B cell (primary cell): ENCODE results near the gene C10orf62. TPM values are rescaled to one million over a fixed set of nuclear protein-coding genes. Genes with fewer than 3 reads are reported as not detected.
"Not testable (repeated sequence)": the region's sequence is repeated elsewhere in the genome, so short reads cannot be mapped to it uniquely, and the experiment has no call there.

Experiments used
- ATAC-seq: fragments of 200-7000 bp; cut with Tn5 transposase; one replicate; pipeline ENCODE4 v1.10.0; 2021; ENCODE audit warnings: low read depth, mild to moderate bottlenecking, moderate number of reproducible peaks, moderate library complexity
- CTCF ChIA-PET: fragments of 350-600 bp; sonication (Branson Sonifier 250); formaldehyde crosslinking; loops from one replicate; lab custom pipeline; 2021; ENCODE audit warnings: antibody characterized with exemption, inconsistent platforms; lab: Charles Lee
- POLR2A ChIA-PET: fragments of 350-600 bp; sonication (Branson Sonifier 250); formaldehyde crosslinking; loops from one replicate; lab custom pipeline; 2021; ENCODE audit warnings: antibody characterized with exemption; lab: Charles Lee
- DNase-seq: peaks from one replicate; pipeline ENCODE4 v3.0.0; 2013
- H2AFZ ChIP-seq: 2 replicates; pipeline ENCODE4 v1.6.1; 2012; ENCODE audit warnings: mild to moderate bottlenecking, low read depth, low read length; ENCODE audit not compliant: insufficient read depth, poor library complexity, severe bottlenecking
- H3K27ac ChIP-seq, 2 donors: 1 replicate in 1 of 2; 2 replicates in 1 of 2; pipeline ENCODE4 v1.5.1; 2012 to 2013; ENCODE audit warnings: low read length in 2 of 2, mild to moderate bottlenecking in 2 of 2, moderate library complexity in 1 of 2
- H3K27me3 ChIP-seq, 4 experiments: fragments of 200-600 bp in 1 of 4; sonication (generic) in 1 of 4; replicated peaks in 1 of 4; 1 replicate in 2 of 4; 2 replicates in 2 of 4; pipeline versions ENCODE4 v1.6.1 to v1.7.0; 2013 to 2016; ENCODE audit warnings: low read length in 3 of 4, mild to moderate bottlenecking in 2 of 4, mixed read lengths in 1 of 4, moderate library complexity in 1 of 4; ENCODE audit not compliant: insufficient read depth in 4 of 4, control insufficient read depth in 3 of 4; ENCODE audit errors: control extremely low read depth in 1 of 4
- H3K36me3 ChIP-seq, 2 experiments: replicated peaks in 1 of 2; 1 replicate in 1 of 2; 2 replicates in 1 of 2; pipeline versions ENCODE4 v1.6.1 to v1.7.1; 2013; ENCODE audit warnings: low read length in 1 of 2; ENCODE audit not compliant: insufficient read depth in 2 of 2, control insufficient read depth in 1 of 2; ENCODE audit errors: control extremely low read depth in 1 of 2, extremely low read depth in 1 of 2
- H3K4me1 ChIP-seq, 2 donors: fragments of 200-600 bp in 1 of 2; sonication (generic) in 1 of 2; 1 replicate in 1 of 2; 2 replicates in 1 of 2; pipeline versions ENCODE4 v1.5.1 to v1.6.1; 2013 to 2017; ENCODE audit warnings: low read length in 2 of 2; ENCODE audit not compliant: control insufficient read depth in 2 of 2, insufficient read depth in 2 of 2
- H3K4me2 ChIP-seq: replicated peaks from 2 replicates; pipeline ENCODE3; 2012; ENCODE audit warnings: mild to moderate bottlenecking, low read depth, low read length; ENCODE audit not compliant: poor library complexity, severe bottlenecking
- H3K4me3 ChIP-seq, 5 experiments: fragments of 200-600 bp in 1 of 5; sonication (generic) in 1 of 5; 1 replicate in 3 of 5; 2 replicates in 2 of 5; pipeline versions ENCODE4 v1.5.1 to v1.7.0; 2011 to 2016; ENCODE audit warnings: low read length in 4 of 5, mild to moderate bottlenecking in 4 of 5, low read depth in 2 of 5, control low read depth in 1 of 5, moderate library complexity in 1 of 5; ENCODE audit not compliant: insufficient read depth in 1 of 5; ENCODE audit errors: control extremely low read depth in 1 of 5, extremely low read depth in 1 of 5
- H3K79me2 ChIP-seq: fragments of 200-600 bp; sonication (generic); one replicate; pipeline ENCODE4 v1.6.0; 2016; ENCODE audit warnings: low read length; ENCODE audit not compliant: control insufficient read depth, insufficient read depth
- H3K9ac ChIP-seq: fragments of 200-600 bp; sonication (generic); 2 replicates; pipeline ENCODE4 v1.6.1; 2017; ENCODE audit warnings: mild to moderate bottlenecking, low read length, moderate library complexity
- H3K9me3 ChIP-seq, 3 donors: one replicate each; pipeline versions ENCODE4 v1.6.1 to v1.7.1; 2013; ENCODE audit warnings: low read length in 2 of 3; ENCODE audit not compliant: control insufficient read depth in 2 of 3, insufficient read depth in 1 of 3; ENCODE audit errors: control extremely low read depth in 1 of 3
- H4K20me1 ChIP-seq: 2 replicates; pipeline ENCODE4 v1.6.0; 2012; ENCODE audit warnings: mild to moderate bottlenecking, low read length; ENCODE audit not compliant: insufficient read depth, control insufficient read depth, poor library complexity, severe bottlenecking
- H3K27ac Mint-ChIP-seq: one replicate; pipeline ENCODE4 v1.8.0; 2021; ENCODE audit warnings: mixed read lengths
- H3K27me3 Mint-ChIP-seq: one replicate; pipeline ENCODE4 v1.8.0; 2021; ENCODE audit warnings: mixed read lengths
- H3K4me1 Mint-ChIP-seq: one replicate; pipeline ENCODE4 v1.8.0; 2021; ENCODE audit warnings: mixed read lengths
- H3K4me3 Mint-ChIP-seq: one replicate; pipeline ENCODE4 v1.8.0; 2021; ENCODE audit warnings: mixed read lengths
- H3K9me3 Mint-ChIP-seq: one replicate; pipeline ENCODE4 v1.8.0; 2022; ENCODE audit warnings: mixed read lengths; ENCODE audit not compliant: insufficient read depth
- WGBS: methylation state at CpG from one replicate; pipeline ENCODE4 v1.1.5; 2013; ENCODE audit warnings: missing lambda C conversion rate; ENCODE audit not compliant: insufficient coverage; 5-methylcytosine and 5-hydroxymethylcytosine counted together
- intact Hi-C: fragments of 100-400 bp; cut with micrococcal nuclease; formaldehyde crosslinking; loops from one replicate; pipeline ENCODE4 v1.10.0; 2022
- polyA plus RNA-seq: library from polyadenylated mRNA; depleted of rRNA; stranded (reverse); fragments of >200 nt; gene quantifications from 2 replicates; pipeline ENCODE4 v1.2.3, GENCODE V29; 2012
- total RNA-seq, 2 donors: library from RNA; stranded (reverse); fragments of 120-200 nt in 1 of 2; gene quantifications; 1 replicate in 1 of 2; 2 replicates in 1 of 2; pipeline versions ENCODE4 v1.2.3 to v1.2.4, GENCODE V29; 2013 to 2022

The C10orf62 gene
- total and polyA plus RNA-seq, 2 donors (not counting 1 experiment from before 2014, with no cell fraction given) = not detected

GRCh38 chr10:97560731-97561381, 28.7 kb upstream of the C10orf62 start:
- H3K4me3 ChIP-seq = not testable (repeated sequence)

GRCh38 chr10:97561386-97562077, 28.0 kb upstream of the C10orf62 start:
- WGBS = 89% methylated on average over 5 of the region's 12 CpGs

More at GRCh38 chr10:97560731-97561381, 28.7 kb upstream of the C10orf62 start:
- intact Hi-C loops, H3K27me3 Mint-ChIP-seq, DNase-seq, H3K27me3 ChIP-seq, H2AFZ ChIP-seq, H3K27ac Mint-ChIP-seq, H4K20me1 ChIP-seq, H3K4me3 Mint-ChIP-seq, POLR2A ChIA-PET, H3K36me3 ChIP-seq, H3K9me3 Mint-ChIP-seq, CTCF ChIA-PET, H3K79me2 ChIP-seq, H3K9ac ChIP-seq, H3K4me1 Mint-ChIP-seq, H3K4me1 ChIP-seq, H3K9me3 ChIP-seq, ATAC-seq, H3K27ac ChIP-seq, H3K4me2 ChIP-seq: not testable (repeated sequence)
- 90% methylated on average over 15 of the region's 17 CpGs for WGBS

GRCh38 chr10:97562329-97562728, 27.2 kb upstream of the C10orf62 start:
- intact Hi-C loops, POLR2A ChIA-PET, H3K4me1 ChIP-seq, H3K27ac ChIP-seq, H3K4me1 Mint-ChIP-seq, H3K27ac Mint-ChIP-seq, H3K4me3 Mint-ChIP-seq, H3K9me3 ChIP-seq, H3K9me3 Mint-ChIP-seq, H4K20me1 ChIP-seq, H3K4me3 ChIP-seq, H3K27me3 ChIP-seq, H3K9ac ChIP-seq, H3K79me2 ChIP-seq, DNase-seq, H3K36me3 ChIP-seq, H3K4me2 ChIP-seq, H3K27me3 Mint-ChIP-seq, CTCF ChIA-PET, H2AFZ ChIP-seq, ATAC-seq: not testable (repeated sequence)
- 83% methylated on average over 3 of the region's 5 CpGs for WGBS

More at GRCh38 chr10:97561386-97562077, 28.0 kb upstream of the C10orf62 start:
- H3K27ac ChIP-seq, H3K9ac ChIP-seq, H3K4me1 Mint-ChIP-seq, H4K20me1 ChIP-seq, H3K4me2 ChIP-seq, DNase-seq, H3K27ac Mint-ChIP-seq, intact Hi-C loops, POLR2A ChIA-PET, H3K36me3 ChIP-seq, CTCF ChIA-PET, H3K79me2 ChIP-seq, H3K27me3 ChIP-seq, H3K9me3 ChIP-seq, H3K4me1 ChIP-seq, H3K9me3 Mint-ChIP-seq, H3K4me3 Mint-ChIP-seq, ATAC-seq, H3K27me3 Mint-ChIP-seq, H2AFZ ChIP-seq, H3K4me3 ChIP-seq: not testable (repeated sequence)
